ENCODE results near the gene RCBTB1.

The RCBTB1 gene

GRCh38 chr13:49554387-49554786, 31.0 kb downstream of the RCBTB1 start:
- H3K36me3 ChIP-seq (ENCODE audit: insufficient read depth, low read length) = peaks cover 7% of the 10 kb centered on the region

GRCh38 chr13:49553888-49554287, 31.5 kb downstream of the RCBTB1 start:
- Histone ChIP-seq H3K27me3 (ENCODE audit: insufficient read depth, low read length) (no peaks in the 10 kb centered on the region), H3K27ac (ENCODE audit: low read depth, low read length) (no peak overlapping the region), H3K4me3 (ENCODE audit: low read depth, low read length) (no peak overlapping the region), H3K36me3 (ENCODE audit: insufficient read depth, low read length) (peaks cover 4% of the 10 kb centered on the region), H3K79me2 (ENCODE audit: control insufficient read depth, insufficient read depth, low read length, unreplicated experiment) (no peaks in the 10 kb centered on the region), H2AFZ (ENCODE audit: low read length, unreplicated experiment) (no peak overlapping the region), H3K4me1 (ENCODE audit: control insufficient read depth, insufficient read depth, low read length, unreplicated experiment) (no peaks in the 10 kb centered on the region)

More at GRCh38 chr13:49554387-49554786, 31.0 kb downstream of the RCBTB1 start:
- H3K4me3 ChIP-seq (ENCODE audit: low read depth, low read length) = no peak overlapping the region
- no peaks in the 10 kb centered on the region for H3K27me3 ChIP-seq (ENCODE audit: insufficient read depth, low read length)
- no peak overlapping the region for H2AFZ ChIP-seq (ENCODE audit: low read length, unreplicated experiment)
- H3K79me2 ChIP-seq (ENCODE audit: control insufficient read depth, insufficient read depth, low read length, unreplicated experiment) = no peaks in the 10 kb centered on the region
- H3K4me1 ChIP-seq (ENCODE audit: control insufficient read depth, insufficient read depth, low read length, unreplicated experiment) = no peaks in the 10 kb centered on the region
- no peak overlapping the region for H3K27ac ChIP-seq (ENCODE audit: low read depth, low read length)

GRCh38 chr13:49550942-49551644, 34.3 kb downstream of the RCBTB1 start:
- Histone ChIP-seq H2AFZ (ENCODE audit: low read length, unreplicated experiment) (no peak overlapping the region), H3K27ac (ENCODE audit: low read depth, low read length) (no peak overlapping the region), H3K4me3 (ENCODE audit: low read depth, low read length) (no peak overlapping the region), H3K27me3 (ENCODE audit: insufficient read depth, low read length) (no peaks in the 10 kb centered on the region), H3K36me3 (ENCODE audit: insufficient read depth, low read length) (no peaks in the 10 kb centered on the region; the same call in 1 of the 2 replicates), H3K79me2 (ENCODE audit: control insufficient read depth, insufficient read depth, low read length, unreplicated experiment) (no peaks in the 10 kb centered on the region), H3K4me1 (ENCODE audit: control insufficient read depth, insufficient read depth, low read length, unreplicated experiment) (no peaks in the 10 kb centered on the region)

GRCh38 chr13:49549289-49549688, 36.1 kb downstream of the RCBTB1 start:
- H3K4me3 ChIP-seq (ENCODE audit: low read depth, low read length) = no peak overlapping the region
- H3K36me3 ChIP-seq (ENCODE audit: insufficient read depth, low read length) = no peaks in the 10 kb centered on the region

GRCh38 chr13:49546561-49546960, 38.8 kb downstream of the RCBTB1 start:
- Histone ChIP-seq H3K27ac (ENCODE audit: low read depth, low read length) (no peak overlapping the region), H3K4me3 (ENCODE audit: low read depth, low read length) (no peak overlapping the region), H3K27me3 (ENCODE audit: insufficient read depth, low read length) (no peaks in the 10 kb centered on the region), H3K4me1 (ENCODE audit: control insufficient read depth, insufficient read depth, low read length, unreplicated experiment) (no peaks in the 10 kb centered on the region), H3K36me3 (ENCODE audit: insufficient read depth, low read length) (no peaks in the 10 kb centered on the region), H2AFZ (ENCODE audit: low read length, unreplicated experiment) (no peak overlapping the region), H3K79me2 (ENCODE audit: control insufficient read depth, insufficient read depth, low read length, unreplicated experiment) (no peaks in the 10 kb centered on the region)

More at GRCh38 chr13:49549289-49549688, 36.1 kb downstream of the RCBTB1 start:
- no peaks in the 10 kb centered on the region for H3K4me1 ChIP-seq (ENCODE audit: control insufficient read depth, insufficient read depth, low read length, unreplicated experiment)
- no peaks in the 10 kb centered on the region for H3K79me2 ChIP-seq (ENCODE audit: control insufficient read depth, insufficient read depth, low read length, unreplicated experiment)
- no peak overlapping the region for H2AFZ ChIP-seq (ENCODE audit: low read length, unreplicated experiment)
- H3K27ac ChIP-seq (ENCODE audit: low read depth, low read length) = no peak overlapping the region
- H3K27me3 ChIP-seq (ENCODE audit: insufficient read depth, low read length) = no peaks in the 10 kb centered on the region

GRCh38 chr13:49545661-49546060, 39.7 kb downstream of the RCBTB1 start:
- Histone ChIP-seq H2AFZ (ENCODE audit: low read length, unreplicated experiment) (no peak overlapping the region), H3K27ac (ENCODE audit: low read depth, low read length) (no peak overlapping the region), H3K27me3 (ENCODE audit: insufficient read depth, low read length) (no peaks in the 10 kb centered on the region), H3K36me3 (ENCODE audit: insufficient read depth, low read length) (0 out of 2 replicates have a peak, but pooled peaks cover 2% of the 10 kb centered on the region), H3K4me1 (ENCODE audit: control insufficient read depth, insufficient read depth, low read length, unreplicated experiment) (no peaks in the 10 kb centered on the region), H3K79me2 (ENCODE audit: control insufficient read depth, insufficient read depth, low read length, unreplicated experiment) (no peaks in the 10 kb centered on the region), H3K4me3 (ENCODE audit: low read depth, low read length) (no peak overlapping the region)

GRCh38 chr13:49543656-49544055, 41.7 kb downstream of the RCBTB1 start:
- Histone ChIP-seq H3K79me2 (ENCODE audit: control insufficient read depth, insufficient read depth, low read length, unreplicated experiment) (no peaks in the 10 kb centered on the region), H3K36me3 (ENCODE audit: insufficient read depth, low read length) (peaks cover 8% of the 10 kb centered on the region; the same call in 1 of the 2 replicates), H3K27me3 (ENCODE audit: insufficient read depth, low read length) (no peaks in the 10 kb centered on the region), H2AFZ (ENCODE audit: low read length, unreplicated experiment) (no peak overlapping the region), H3K4me1 (ENCODE audit: control insufficient read depth, insufficient read depth, low read length, unreplicated experiment) (no peaks in the 10 kb centered on the region), H3K27ac (ENCODE audit: low read depth, low read length) (no peak overlapping the region), H3K4me3 (ENCODE audit: low read depth, low read length) (no peak overlapping the region)

- Histone ChIP-seq H3K4me3 (ENCODE audit: low read depth, low read length) (no peak overlapping the region), H2AFZ (ENCODE audit: low read length, unreplicated experiment) (no peak overlapping the region), H3K4me1 (ENCODE audit: control insufficient read depth, insufficient read depth, low read length, unreplicated experiment) (no peaks in the 10 kb centered on the region), H3K27ac (ENCODE audit: low read depth, low read length) (no peak overlapping the region), H3K36me3 (ENCODE audit: insufficient read depth, low read length) (peaks cover 12% of the 10 kb centered on the region; the same call in 1 of the 2 replicates), H3K79me2 (ENCODE audit: control insufficient read depth, insufficient read depth, low read length, unreplicated experiment) (no peaks in the 10 kb centered on the region), H3K27me3 (ENCODE audit: insufficient read depth, low read length) (no peaks in the 10 kb centered on the region)
Observed at GRCh38 chr13:49540552-49540951, 44.8 kb downstream of the RCBTB1 start.

GRCh38 chr13:49539746-49540145, 45.6 kb downstream of the RCBTB1 start:
- Histone ChIP-seq H3K36me3 (ENCODE audit: insufficient read depth, low read length) (peaks cover 12% of the 10 kb centered on the region; the same call in 1 of the 2 replicates), H3K4me1 (ENCODE audit: control insufficient read depth, insufficient read depth, low read length, unreplicated experiment) (no peaks in the 10 kb centered on the region), H2AFZ (ENCODE audit: low read length, unreplicated experiment) (no peak overlapping the region), H3K27me3 (ENCODE audit: insufficient read depth, low read length) (no peaks in the 10 kb centered on the region), H3K27ac (ENCODE audit: low read depth, low read length) (no peak overlapping the region), H3K4me3 (ENCODE audit: low read depth, low read length) (no peak overlapping the region), H3K79me2 (ENCODE audit: control insufficient read depth, insufficient read depth, low read length, unreplicated experiment) (no peaks in the 10 kb centered on the region)

- Histone ChIP-seq H3K4me3 (ENCODE audit: low read depth, low read length) (no peak overlapping the region), H2AFZ (ENCODE audit: low read length, unreplicated experiment) (no peak overlapping the region), H3K27me3 (ENCODE audit: insufficient read depth, low read length) (no peaks in the 10 kb centered on the region), H3K27ac (ENCODE audit: low read depth, low read length) (no peak overlapping the region), H3K36me3 (ENCODE audit: insufficient read depth, low read length) (peaks cover 12% of the 10 kb centered on the region; the same call in 1 of the 2 replicates), H3K79me2 (ENCODE audit: control insufficient read depth, insufficient read depth, low read length, unreplicated experiment) (no peaks in the 10 kb centered on the region), H3K4me1 (ENCODE audit: control insufficient read depth, insufficient read depth, low read length, unreplicated experiment) (no peaks in the 10 kb centered on the region)
Observed at GRCh38 chr13:49539313-49539712, 46.0 kb downstream of the RCBTB1 start.

GRCh38 chr13:49538404-49538803, 47.0 kb downstream of the RCBTB1 start:
- Histone ChIP-seq H3K27ac (ENCODE audit: low read depth, low read length) (no peak overlapping the region), H3K79me2 (ENCODE audit: control insufficient read depth, insufficient read depth, low read length, unreplicated experiment) (no peaks in the 10 kb centered on the region), H3K4me3 (ENCODE audit: low read depth, low read length) (no peak overlapping the region), H3K4me1 (ENCODE audit: control insufficient read depth, insufficient read depth, low read length, unreplicated experiment) (no peaks in the 10 kb centered on the region), H3K36me3 (ENCODE audit: insufficient read depth, low read length) (peaks cover 12% of the 10 kb centered on the region; the same call in 1 of the 2 replicates), H3K27me3 (ENCODE audit: insufficient read depth, low read length) (no peaks in the 10 kb centered on the region), H2AFZ (ENCODE audit: low read length, unreplicated experiment) (no peak overlapping the region)
